GM21423 (cell line): ENCODE data around the gene MAPKAPK5.
"Not testable (repeated sequence)": the region's sequence is repeated elsewhere in the genome, so short reads cannot be mapped to it uniquely, and the experiment has no call there.

Experiments
- ATAC-seq: cut with Tn5 transposase; IDR thresholded peaks from one replicate; pipeline ENCODE4 v1.9.1; 2021; ENCODE audit warnings: mild to moderate bottlenecking, moderate library complexity; ENCODE audit not compliant: unreplicated experiment

Gene MAPKAPK5, protein sequence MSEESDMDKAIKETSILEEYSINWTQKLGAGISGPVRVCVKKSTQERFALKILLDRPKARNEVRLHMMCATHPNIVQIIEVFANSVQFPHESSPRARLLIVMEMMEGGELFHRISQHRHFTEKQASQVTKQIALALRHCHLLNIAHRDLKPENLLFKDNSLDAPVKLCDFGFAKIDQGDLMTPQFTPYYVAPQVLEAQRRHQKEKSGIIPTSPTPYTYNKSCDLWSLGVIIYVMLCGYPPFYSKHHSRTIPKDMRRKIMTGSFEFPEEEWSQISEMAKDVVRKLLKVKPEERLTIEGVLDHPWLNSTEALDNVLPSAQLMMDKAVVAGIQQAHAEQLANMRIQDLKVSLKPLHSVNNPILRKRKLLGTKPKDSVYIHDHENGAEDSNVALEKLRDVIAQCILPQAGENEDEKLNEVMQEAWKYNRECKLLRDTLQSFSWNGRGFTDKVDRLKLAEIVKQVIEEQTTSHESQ

DNA sequence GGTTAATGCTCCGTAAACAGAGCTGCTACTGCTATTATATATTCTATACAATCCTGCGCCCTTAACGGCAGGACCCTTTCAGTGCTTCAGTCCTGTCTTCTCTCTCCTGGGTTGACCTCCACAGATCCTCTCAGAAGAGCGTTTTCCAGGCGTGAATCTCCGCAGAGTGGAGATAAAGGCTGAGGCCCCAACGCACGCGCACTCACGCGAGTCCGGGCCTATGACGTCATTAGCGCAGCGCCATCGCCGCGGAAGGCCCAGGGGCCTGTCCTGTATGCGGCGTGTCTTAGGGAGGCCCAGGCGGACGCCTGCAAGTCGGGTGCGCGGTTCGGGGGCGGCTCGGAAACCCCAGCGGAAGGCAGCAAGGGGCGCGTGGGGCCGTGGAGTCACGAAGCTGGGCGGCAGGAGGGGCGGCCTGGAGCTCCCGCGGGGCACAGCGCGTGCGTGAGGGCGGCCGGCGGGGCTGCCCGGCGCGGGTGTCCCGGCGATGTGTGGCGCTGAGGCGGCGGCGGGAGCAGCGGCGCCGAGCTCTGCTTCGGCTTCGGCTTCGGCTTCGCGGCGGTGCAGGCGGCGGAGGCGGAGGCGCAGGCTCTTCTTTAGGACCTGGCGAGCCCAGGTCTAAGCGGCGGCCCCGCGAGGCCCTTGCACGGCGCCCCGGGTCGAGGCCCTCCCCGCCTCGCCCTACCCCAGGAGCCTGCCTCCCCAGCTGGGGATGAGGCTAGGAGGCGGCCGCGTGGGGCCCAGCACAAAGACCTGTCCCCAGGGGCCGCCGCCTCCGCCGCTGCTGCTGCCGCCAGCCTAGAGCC is at the start of gene MAPKAPK5:
Gene MAPKAPK5 (plus strand): TSS at position 479 of the 806 bp plus-strand sequence. CDS start 506 bp downstream, outside the sequence.
- ATAC-seq = peak; percentile 84

DNA sequence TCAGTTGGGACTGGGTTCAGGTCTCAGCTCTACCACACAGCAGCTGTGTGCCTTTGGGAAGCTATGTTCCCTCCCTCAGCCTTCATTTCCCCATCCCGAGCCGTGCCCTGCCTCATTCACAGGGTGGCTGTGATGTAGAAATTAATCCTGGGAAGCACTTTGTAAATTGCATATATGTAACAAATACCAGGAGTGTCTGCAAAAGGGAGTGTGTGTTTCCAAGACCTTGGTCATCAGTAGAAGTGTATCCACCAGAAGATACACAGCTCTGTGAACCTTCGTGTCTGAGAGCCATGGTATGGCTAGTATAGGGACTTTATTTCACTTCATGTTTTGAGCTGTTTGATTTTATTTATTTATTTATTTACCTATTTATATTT is 49.2 kb upstream of the MAPKAPK5 start:
- no peak for ATAC-seq

DNA sequence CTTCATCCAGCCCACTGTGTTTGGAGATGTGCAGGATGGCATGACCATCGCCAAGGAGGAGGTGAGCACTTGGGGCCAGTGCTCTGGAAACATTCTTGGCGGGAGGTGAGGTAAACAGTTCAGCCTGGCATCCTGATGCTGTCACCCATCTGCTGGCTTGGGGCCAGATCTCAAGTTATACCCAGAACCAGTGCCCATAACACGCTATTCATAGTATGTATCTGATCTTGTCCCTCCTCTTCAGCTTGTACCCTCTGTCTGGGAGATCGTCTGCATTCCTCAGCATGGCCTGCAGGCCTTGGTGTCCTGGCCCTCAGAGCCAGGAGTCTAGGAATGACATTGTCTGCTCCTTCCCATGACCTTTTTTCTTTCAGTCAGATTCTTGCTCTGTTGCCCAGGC is 43.8 kb upstream of the MAPKAPK5 start:
- no peak for ATAC-seq

DNA sequence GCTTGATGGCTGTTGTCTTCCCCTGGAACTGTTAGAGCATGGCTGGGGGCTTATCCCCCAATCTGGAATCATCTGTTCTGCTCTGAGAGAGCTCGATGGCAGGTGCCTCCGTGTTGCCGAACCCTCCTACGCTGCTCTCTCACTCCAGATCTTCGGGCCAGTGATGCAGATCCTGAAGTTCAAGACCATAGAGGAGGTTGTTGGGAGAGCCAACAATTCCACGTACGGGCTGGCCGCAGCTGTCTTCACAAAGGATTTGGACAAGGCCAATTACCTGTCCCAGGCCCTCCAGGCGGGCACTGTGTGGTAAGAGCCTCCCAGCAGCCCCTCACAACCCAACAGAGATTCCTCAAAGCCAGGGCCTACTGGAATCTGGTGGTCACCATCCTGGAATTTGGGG is 42.3 kb upstream of the MAPKAPK5 start:
- ATAC-seq = no peak

DNA sequence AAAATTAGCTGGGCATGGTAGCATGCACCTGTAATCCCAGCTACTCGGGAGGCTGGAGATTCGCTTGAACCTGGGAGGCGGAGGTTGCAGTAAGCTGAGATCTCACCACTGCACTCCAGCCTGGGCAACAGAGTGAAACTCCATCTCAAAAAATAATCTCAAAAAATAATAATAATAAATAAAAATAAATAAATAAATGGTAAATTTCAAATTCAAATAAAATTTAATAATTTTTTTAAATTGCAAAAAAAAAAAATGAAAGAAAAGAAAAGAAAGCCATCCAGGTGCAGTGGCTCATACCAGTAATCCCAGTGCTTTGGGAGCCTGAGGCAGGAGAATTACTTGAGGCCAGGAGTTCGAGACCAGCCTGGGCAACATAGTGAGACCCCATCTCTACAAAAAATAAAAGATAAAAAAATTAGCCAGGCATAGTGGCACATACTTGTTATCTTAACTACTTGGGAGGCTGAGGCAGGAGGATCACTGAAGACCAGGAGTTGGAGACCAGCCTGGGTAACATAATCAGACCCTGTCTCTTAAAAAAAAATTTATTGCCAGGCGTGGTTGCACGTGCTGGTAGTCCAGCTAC is 38.9 kb upstream of the MAPKAPK5 start:
- no peak for ATAC-seq

DNA sequence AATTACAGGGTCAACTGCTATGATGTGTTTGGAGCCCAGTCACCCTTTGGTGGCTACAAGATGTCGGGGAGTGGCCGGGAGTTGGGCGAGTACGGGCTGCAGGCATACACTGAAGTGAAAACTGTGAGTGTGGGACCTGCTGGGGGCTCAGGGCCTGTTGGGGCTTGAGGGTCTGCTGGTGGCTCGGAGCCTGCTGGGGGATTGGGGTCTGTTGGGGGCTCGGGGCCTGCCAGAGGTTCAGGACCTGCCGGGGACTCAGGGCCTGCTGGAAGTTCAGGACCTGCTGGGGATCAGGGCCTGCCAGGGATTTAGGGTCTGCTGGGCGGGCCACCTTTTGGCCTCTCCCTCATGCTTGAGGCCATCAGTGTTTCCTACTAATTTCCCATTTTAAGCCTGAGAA is 38.2 kb upstream of the MAPKAPK5 start:
- ATAC-seq = no peak

DNA sequence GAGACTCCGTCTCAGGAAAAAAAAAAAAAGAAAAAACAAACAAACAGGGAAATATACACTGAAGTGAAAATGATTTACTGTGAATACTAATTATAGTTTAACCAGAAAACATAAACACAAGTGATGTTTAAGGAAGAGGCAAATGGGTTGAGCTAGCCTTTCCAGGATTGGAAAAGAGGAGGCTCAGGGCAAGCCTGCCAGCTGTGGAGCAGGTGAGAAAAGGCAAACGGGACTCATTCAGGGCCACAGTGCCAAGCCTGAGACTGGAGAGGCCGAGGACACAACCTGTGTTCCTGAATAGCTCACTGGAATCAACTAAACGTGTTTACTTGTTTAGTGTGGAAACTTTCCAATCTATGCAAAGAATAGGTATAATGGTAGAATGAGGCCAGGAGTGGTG is 35.7 kb upstream of the MAPKAPK5 start:
- no peak for ATAC-seq

DNA sequence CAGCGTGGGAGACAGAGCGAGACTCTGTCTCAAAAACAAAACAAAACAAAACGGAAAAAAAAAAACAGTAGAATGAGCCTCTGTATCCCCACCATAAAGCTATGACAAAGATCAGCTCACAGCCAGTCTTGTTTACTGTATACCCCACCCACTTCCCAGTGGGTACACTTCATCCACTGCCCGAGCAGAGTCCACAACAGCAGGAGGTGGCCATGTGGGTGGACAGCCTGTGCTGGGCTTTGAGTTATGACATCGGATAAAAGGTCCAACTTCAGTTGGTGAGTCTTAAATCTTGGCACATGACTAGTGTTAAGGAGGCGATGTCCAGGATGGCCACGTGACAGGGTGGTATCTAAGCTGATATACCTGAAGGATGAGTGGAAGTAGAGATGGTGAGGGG is 34.8 kb upstream of the MAPKAPK5 start:
- ATAC-seq = no peak

DNA sequence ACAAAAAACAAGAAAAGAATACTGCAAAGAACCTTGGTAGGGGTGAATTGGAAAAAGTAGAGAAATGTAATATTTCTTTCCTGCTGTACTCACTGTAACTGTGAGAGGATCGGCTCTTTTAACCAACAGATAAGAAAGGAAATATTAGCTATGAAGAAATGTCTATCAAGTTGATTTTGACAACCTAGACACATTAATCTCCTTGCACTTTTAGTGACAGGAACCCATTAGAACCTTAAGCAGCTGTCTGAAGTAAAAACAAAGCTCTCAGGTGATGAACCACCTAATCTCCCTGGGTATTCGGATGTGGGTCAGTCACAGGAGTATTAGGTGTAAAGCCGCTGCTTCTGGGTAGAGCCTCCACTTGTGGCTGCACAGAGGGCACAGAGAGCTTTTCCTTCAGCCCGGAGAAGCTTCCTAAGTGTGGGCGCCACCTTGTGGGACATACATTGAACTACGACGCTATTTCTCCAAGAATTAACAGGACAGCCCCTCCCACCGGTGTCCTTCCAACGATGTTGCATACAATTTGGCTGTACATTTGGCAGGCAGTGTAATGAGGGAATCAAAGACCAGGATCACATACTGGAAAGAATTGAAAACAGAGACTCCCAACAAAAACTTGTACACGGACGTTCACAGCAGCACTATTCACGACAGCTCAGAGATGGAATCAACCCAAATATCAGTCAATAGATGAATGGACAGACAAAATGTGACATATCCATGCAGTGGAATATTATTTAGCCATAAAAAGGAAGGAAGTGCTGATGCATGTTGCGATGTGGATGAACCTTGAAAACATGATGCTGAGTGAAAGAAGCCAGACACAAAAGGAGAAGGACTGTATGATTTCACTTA is 28.9 kb upstream of the MAPKAPK5 start:
- no peak for ATAC-seq

DNA sequence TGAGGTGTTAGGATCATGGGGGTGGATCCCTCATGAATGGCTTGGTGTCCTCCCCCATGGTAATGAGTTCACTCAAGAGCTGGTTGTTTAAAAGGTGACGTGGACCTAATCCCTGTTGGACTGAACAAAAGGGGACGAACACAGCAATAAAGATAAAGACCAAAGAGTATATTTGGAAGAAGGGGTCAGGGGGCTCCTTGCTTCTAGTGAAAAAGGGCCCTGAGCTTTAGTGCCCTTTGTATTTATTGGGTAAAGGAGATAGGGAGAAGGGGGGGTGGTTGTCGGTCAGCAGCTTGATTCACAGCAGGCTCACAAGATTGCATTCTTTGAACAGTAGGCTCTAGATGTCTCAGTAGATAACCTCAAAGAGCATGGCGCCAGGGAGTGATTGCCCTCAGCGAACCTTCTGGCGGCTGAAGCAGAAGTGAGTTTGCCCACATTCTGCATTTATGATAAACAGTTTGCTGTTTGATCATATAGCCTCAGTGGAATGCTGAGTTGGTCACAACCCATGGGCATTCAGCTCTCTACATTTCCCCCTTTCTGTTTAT is 25.9 kb upstream of the MAPKAPK5 start:
- ATAC-seq = no peak

DNA sequence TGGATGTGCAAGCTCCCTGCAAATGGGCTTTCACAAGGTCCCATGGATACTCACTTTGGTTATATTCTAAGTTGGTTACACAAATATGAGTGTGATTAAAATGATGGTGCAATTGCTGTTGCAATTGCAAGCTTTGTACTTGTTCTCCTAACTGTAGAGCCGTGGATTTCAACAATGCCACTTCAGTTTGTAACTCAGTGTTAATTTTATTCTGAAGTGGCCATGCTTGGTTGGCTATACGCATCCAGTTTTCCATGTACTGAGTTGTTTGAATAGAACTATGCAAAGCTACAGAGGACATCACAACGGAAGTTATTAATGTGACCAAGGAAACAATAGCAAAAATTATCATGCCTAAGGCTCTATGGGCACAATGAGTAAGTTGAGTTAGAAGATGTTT is 25.1 kb upstream of the MAPKAPK5 start:
- ATAC-seq = not testable (repeated sequence)

DNA sequence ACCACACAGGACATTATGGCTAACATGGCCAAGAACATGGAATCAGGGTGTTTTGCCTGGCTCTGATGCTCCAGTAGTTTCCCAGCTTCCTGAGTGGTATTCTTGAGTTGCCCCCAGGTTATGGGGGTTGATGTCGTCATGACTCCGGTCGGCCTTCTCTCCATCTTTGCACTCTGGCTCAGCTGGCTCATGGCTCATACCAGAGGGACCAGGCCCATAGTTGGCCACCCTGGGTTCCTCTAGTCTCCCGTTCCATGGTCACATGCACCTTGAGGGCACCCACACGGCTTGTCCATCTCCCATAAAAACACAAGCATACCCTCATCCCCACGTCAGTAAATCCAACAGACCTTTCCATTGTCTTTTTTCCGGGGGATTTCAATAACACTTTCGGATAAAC is 23.7 kb upstream of the MAPKAPK5 start:
- no peak for ATAC-seq

DNA sequence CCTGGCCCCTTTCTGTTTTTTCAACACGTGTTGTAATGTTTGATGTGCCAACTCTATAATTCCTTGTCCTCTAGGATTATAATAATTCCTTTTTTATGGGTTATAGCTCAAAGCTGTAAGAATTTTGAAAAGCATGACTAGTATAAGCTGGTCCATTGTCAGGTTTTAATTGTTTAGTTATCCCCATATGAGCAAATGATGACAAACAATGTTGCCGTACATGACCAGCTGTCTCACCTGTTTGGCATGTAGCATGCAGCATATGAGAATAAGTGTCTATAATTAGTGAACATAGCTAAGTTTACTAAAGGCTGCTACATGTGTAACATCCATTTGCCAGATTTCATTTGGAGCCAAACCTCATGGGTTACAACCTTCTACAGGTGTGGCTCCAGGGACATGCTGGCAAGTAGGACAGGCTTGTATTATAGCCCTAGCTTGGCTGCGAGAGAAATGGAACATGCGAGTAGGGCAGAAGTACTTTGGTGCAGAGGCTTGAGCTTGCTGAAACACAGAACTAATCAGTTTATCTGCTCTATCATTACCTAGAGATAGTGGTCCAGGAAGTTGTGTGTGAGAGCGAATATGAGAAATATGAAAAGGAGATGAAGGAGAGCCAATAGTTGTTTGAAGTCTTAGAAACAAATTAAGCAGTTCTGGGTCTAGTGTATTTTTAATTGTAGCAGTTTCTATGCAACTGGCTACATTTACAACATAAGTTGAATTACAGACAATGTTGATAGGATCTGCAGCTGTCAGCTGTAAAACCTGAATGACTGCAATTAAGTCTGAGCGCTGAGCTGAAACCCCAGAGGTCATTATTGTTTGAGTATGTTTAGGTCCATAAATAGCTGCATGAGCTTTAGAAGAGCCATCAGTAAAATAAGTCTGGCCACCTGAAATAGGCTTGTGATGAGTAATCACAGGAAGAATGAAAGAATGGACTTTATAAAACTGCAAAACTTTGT is 22.6 kb upstream of the MAPKAPK5 start:
- ATAC-seq = no peak

DNA sequence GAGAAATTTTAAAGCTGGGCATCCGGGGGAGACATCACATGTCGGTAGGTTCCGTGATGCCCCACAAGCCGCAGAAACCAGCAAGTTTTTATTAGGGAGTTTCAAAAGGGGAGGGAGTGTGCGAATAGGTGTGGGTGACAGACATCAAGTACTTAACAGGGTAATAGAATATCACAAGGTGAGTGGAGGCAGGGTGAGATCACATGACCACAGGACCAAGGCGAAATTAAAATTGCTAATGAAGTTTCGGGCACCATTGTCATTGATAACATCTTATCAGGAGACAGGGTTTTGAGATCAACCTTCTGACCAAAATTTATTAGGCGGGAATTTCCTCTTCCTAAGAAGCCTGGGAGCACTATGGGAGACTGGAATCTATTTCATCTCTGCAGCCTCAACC is 21.2 kb upstream of the MAPKAPK5 start:
- not testable (repeated sequence) for ATAC-seq

DNA sequence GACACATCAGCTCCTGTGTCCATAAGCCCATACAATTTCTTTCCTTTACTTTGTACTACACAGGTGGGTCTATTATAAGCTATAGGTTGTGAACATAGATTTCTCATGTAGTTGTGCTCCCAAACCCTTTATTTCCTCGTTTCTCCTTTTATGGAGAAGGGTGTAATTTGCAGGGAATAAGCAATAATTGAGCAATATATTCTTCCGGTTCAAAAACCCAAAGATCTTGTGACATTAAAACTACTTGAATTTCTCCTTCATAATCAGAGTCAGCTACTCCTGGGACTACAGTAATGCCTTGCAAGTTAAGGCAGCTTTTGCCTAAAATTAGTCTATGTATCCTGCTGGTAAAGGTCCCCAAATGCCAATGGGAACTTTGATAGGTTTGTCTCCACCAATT is 19.1 kb upstream of the MAPKAPK5 start:
- no peak for ATAC-seq

DNA sequence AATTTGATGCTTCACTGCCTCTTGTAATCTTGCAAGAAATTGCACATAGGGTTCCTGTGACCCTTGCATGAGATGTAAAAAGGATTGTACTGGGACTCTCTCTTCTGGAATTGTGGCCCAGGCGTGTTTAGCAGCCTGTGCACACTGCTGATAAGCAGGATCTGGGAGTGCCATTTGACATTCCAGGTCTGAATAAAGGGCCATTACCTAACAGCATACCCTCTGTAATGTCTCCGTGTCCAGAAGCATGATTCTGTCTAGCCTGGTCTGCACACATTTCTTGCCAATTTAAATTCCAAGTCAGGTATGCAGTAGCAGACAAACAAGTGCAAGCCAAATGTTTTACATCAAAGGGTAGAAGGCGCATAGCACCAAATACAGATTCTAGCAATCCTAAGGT is 18.1 kb upstream of the MAPKAPK5 start:
- no peak for ATAC-seq

DNA sequence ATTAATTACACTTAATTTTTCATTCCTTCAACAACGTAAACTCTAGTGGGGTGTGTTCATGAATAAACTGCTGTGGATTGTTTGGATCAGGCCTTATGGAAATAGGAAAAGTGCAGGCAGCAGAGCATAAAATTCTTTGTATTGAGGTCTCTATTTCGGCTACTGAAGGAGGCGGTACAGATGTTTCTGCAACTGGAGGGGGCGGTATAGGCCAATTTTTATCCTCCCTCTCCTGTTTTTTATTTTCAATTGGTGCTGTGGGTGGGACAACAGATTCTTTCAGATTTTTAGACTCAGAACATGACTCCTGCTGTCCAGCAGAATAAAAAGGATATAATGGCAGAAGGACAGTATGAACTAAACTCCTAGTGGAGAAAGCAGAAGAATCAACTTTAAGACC is 17.7 kb upstream of the MAPKAPK5 start:
- ATAC-seq = not testable (repeated sequence)

DNA sequence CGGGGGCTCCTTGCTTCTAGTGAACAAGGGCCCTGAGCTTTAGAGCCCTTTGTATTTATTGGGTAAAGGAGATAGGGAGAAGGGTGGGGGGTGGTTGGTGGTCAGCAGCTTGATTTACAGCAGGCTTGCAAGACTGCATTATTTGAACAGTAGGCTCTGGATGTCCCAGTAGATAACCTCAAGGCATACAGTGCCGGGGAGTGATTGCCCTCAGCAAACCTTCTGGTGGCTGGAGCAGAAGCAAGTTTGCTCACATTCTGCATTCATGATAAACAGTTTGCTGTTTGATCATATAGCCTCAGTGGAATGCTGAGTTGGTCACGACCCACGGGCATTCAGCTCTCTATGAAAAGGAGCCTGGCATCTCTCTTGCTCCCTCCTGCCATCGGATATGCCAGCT is 16.5 kb upstream of the MAPKAPK5 start:
- no peak for ATAC-seq

DNA sequence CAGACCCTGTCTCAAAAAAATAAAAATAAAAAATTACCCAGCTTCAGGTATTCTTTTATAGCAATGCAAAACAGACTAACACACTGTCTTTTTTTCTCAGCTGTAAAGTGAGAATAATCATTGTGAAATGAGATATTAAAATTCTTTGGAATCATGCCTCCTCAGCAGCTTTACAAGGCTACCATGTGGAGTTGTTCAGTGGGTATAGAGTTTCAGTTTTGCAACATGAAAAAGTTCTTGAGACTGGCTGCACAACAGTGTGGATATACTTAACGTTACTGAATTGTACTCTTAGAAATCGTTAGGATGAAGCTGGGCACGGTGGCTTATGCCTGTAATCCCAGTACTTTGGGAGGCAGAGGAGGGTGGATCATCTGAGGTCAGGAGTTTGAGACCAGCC is 15.7 kb upstream of the MAPKAPK5 start:
- no peak for ATAC-seq
